ENCODE data around the gene ZAR1L.

ZAR1L gene

GRCh38 chr13:32264407-32264806 is 50.8 kb downstream of the ZAR1L start:
- Histone ChIP-seq H3K4me3 (replicated peaks; ENCODE audit: insufficient read depth, low read length) (no peak overlapping the region), H3K27ac (replicated peaks) (no peak overlapping the region), H3K27me3 (ENCODE audit: insufficient read depth, poor library complexity, severe bottlenecking) (no peaks in the 10 kb centered on the region)
- TF ChIP-seq SPI1 (IDR thresholded peaks at IDR 0.05; ENCODE audit: borderline replicate concordance, low read depth) (no peak), GABPA (IDR thresholded peaks at IDR 0.05; ENCODE audit: low read depth) (no peak), POLR2AphosphoS5 (IDR thresholded peaks at IDR 0.05; ENCODE audit: low read depth) (no peak), CTCF (IDR thresholded peaks at IDR 0.05; ENCODE audit: insufficient read depth, low read length) (no peak), REST (IDR thresholded peaks at IDR 0.05; ENCODE audit: insufficient replicate concordance, low read depth) (no peak)
- no peak for DNase-seq (ENCODE audit: low read depth in 1 of 2, low spot score in 1 of 2)

GRCh38 chr13:32262619-32263018 is 52.5 kb downstream of the ZAR1L start:
- Histone ChIP-seq H3K4me3 (replicated peaks; ENCODE audit: insufficient read depth, low read length) (no peak overlapping the region), H3K27ac (replicated peaks) (no peak overlapping the region), H3K27me3 (ENCODE audit: insufficient read depth, poor library complexity, severe bottlenecking) (no peaks in the 10 kb centered on the region)
- no peak for TF ChIP-seq REST (IDR thresholded peaks at IDR 0.05; ENCODE audit: insufficient replicate concordance, low read depth)
- TF ChIP-seq GABPA (IDR thresholded peaks at IDR 0.05; ENCODE audit: low read depth), result no peak
- TF ChIP-seq SPI1 (IDR thresholded peaks at IDR 0.05; ENCODE audit: borderline replicate concordance, low read depth), result no peak
- TF ChIP-seq CTCF (IDR thresholded peaks at IDR 0.05; ENCODE audit: insufficient read depth, low read length), result no peak
- TF ChIP-seq POLR2AphosphoS5 (IDR thresholded peaks at IDR 0.05; ENCODE audit: low read depth), result no peak
- DNase-seq (ENCODE audit: low read depth in 1 of 2, low spot score in 1 of 2), result no peak

DNA sequence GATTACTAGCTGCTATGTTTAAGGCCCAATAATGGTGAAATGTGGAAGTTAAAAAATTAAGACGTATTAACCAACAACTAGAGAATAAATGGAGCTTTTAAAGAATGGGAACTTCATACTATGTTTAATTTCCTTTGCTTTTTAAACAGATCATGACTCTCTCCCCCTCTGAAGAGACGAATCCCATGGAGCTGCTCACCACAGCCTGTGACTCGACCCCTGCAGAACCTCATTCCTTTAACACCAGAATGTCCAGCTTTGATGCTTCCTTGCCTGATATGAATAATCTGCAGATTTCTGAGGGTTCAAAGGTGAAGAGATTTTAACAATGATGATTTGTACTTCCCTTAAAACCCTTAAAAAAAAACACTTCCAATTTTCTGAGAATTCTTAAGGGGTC is 53.0 kb downstream of the ZAR1L start:
- Histone ChIP-seq H3K27ac (replicated peaks) (no peak overlapping the region), H3K27me3 (ENCODE audit: insufficient read depth, poor library complexity, severe bottlenecking) (no peaks in the 10 kb centered on the region), H3K4me3 (replicated peaks; ENCODE audit: insufficient read depth, low read length) (no peak overlapping the region)
- no peak for TF ChIP-seq REST (IDR thresholded peaks at IDR 0.05; ENCODE audit: insufficient replicate concordance, low read depth)
- TF ChIP-seq SPI1 (IDR thresholded peaks at IDR 0.05; ENCODE audit: borderline replicate concordance, low read depth), result no peak
- no peak for TF ChIP-seq POLR2AphosphoS5 (IDR thresholded peaks at IDR 0.05; ENCODE audit: low read depth)
- no peak for DNase-seq (ENCODE audit: low read depth in 1 of 2, low spot score in 1 of 2)

DNA sequence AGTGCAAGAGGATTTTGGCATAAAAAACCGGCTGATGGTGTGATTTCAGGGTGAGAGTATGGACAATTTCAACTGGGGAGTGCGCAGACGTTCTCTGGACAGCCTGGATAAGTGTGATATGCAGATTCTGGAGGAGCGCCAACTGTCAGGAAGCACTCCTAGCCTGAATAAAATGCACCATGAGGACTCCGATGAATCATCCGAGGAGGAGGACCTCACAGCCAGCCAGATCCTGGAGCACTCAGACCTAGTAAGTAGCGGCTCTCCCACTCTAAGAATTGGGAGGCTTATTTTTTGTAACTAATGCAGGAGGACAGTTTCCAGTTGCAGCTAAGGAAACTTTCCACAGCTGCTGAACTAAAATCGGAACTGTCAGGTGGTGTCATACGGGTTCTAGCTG is 53.6 kb downstream of the ZAR1L start:
- no peak overlapping the region for H3K4me3 ChIP-seq (replicated peaks; ENCODE audit: insufficient read depth, low read length)
- TF ChIP-seq GABPA (IDR thresholded peaks at IDR 0.05; ENCODE audit: low read depth) (no peak), CTCF (IDR thresholded peaks at IDR 0.05; ENCODE audit: insufficient read depth, low read length) (no peak), POLR2AphosphoS5 (IDR thresholded peaks at IDR 0.05; ENCODE audit: low read depth) (no peak), SPI1 (IDR thresholded peaks at IDR 0.05; ENCODE audit: borderline replicate concordance, low read depth) (no peak), REST (IDR thresholded peaks at IDR 0.05; ENCODE audit: insufficient replicate concordance, low read depth) (no peak)
- DNase-seq (ENCODE audit: low read depth in 1 of 2, low spot score in 1 of 2), result no peak
- no peaks in the 10 kb centered on the region for H3K27me3 ChIP-seq (ENCODE audit: insufficient read depth, poor library complexity, severe bottlenecking)
- no peak overlapping the region for H3K27ac ChIP-seq (replicated peaks)

All from HL-60 (cell line).